Measurements from ENCODE around the gene PKD2. TPM values are rescaled to one million over a fixed set of nuclear protein-coding genes. Genes with fewer than 3 reads are reported as not detected.
A peak's percentile ranks its signal among the peaks of the same experiment; 100 is the strongest.

The PKD2 gene
- total RNA-seq, 4 donors from 2014 or later: 30.9 to 50.0 (median 40.7) TPM

GRCh38 chr4:88002786-88003185 is 4.6 kb upstream of the PKD2 start:
- TF ChIP-seq POLR2A (IDR thresholded peaks at IDR 0.05): no peak
- TF ChIP-seq CTCF (IDR thresholded peaks at IDR 0.05): no peak
- H3K4me3 ChIP-seq (replicated peaks in 1 of 3): no peak overlapping the region
- no peak overlapping the region for H3K27ac ChIP-seq
- no peaks in the 10 kb centered on the region for H3K27me3 ChIP-seq
- 49 to 53% methylated on average over 4 of the region's 4 CpGs for WGBS, 2 donors
- no peaks in the 10 kb centered on the region for H3K36me3 ChIP-seq
- H3K4me1 ChIP-seq: peaks cover 3 to 7% of the 10 kb centered on the region in 2 donors
- intact Hi-C loops (cut with DNase I): no loop called here
- DNase-seq: no peak
- H3K9me3 ChIP-seq: no peaks in the 10 kb centered on the region

GRCh38 chr4:88003261-88003660 is 4.2 kb upstream of the PKD2 start:
- intact Hi-C loops (cut with DNase I): no loop called here
- Histone ChIP-seq H3K27me3 (no peaks in the 10 kb centered on the region), H3K4me1 (peaks cover 3 to 7% of the 10 kb centered on the region in 2 donors), H3K27ac (no peak overlapping the region), H3K4me3 (replicated peaks in 1 of 3) (no peak overlapping the region), H3K9me3 (no peaks in the 10 kb centered on the region), H3K36me3 (no peaks in the 10 kb centered on the region)
- TF ChIP-seq POLR2A (IDR thresholded peaks at IDR 0.05) (no peak), CTCF (IDR thresholded peaks at IDR 0.05) (no peak)
- DNase-seq: no peak
- WGBS, 2 donors: 77 to 82% methylated on average over 3 of the region's 3 CpGs

- peaks cover 7 to 8% of the 10 kb centered on the region in 2 donors for H3K4me1 ChIP-seq
- H3K27ac ChIP-seq: no peak overlapping the region
- H3K36me3 ChIP-seq: no peaks in the 10 kb centered on the region
- DNase-seq: no peak
- H3K27me3 ChIP-seq: no peaks in the 10 kb centered on the region
- intact Hi-C loops (cut with DNase I): no loop called here
- WGBS, 2 donors: 75 to 86% methylated on average over 2 of the region's 2 CpGs
- no peak overlapping the region for H3K4me3 ChIP-seq (replicated peaks in 1 of 3)
- TF ChIP-seq POLR2A (IDR thresholded peaks at IDR 0.05): no peak
- no peak for TF ChIP-seq CTCF (IDR thresholded peaks at IDR 0.05)
- H3K9me3 ChIP-seq: no peaks in the 10 kb centered on the region
These were observed 2.4 kb upstream of the PKD2 start for GRCh38 chr4:88005076-88005475.

DNA sequence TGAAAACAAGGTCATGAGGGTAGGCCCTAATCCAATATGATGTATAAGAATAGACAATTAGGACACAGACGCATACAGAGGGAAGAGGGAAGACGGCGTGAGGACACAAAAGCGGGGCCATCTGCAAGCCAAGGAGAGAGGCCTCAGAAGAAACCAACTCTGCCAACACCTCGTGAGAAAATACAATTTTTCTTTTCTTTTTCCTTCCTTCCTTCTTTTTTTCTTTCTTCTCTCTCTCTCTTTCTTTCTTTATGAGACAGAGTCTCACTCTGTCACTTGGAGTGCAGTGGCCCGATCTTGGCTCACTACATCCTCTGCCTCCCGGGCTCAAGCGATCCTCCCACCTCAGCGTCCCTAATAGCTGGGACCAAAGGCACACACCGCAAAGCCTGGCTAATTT is 1.5 kb upstream of the PKD2 start:
- DNase-seq: no peak
- Histone ChIP-seq H3K27me3 (no peaks in the 10 kb centered on the region), H3K36me3 (no peaks in the 10 kb centered on the region), H3K4me1 (peaks cover 8 to 13% of the 10 kb centered on the region in 2 donors), H3K9me3 (no peaks in the 10 kb centered on the region), H3K4me3 (replicated peaks in 1 of 3) (no peak overlapping the region), H3K27ac (no peak overlapping the region)
- TF ChIP-seq POLR2A (IDR thresholded peaks at IDR 0.05): no peak
- no peak for TF ChIP-seq CTCF (IDR thresholded peaks at IDR 0.05)
- intact Hi-C loops (cut with DNase I): no loop called here
- 96 to 97% methylated on average over 10 of the region's 10 CpGs for WGBS, 2 donors

GRCh38 chr4:88006956-88007303 is 505 bp upstream of the PKD2 start:
- intact Hi-C loops (cut with DNase I): no loop called here
- H3K4me3 ChIP-seq (replicated peaks in 1 of 3): peak overlapping the region in 1 of 3 donors; percentile 67
- DNase-seq: peak in 1 of 2 donors; percentile 8
- WGBS, 2 donors: 52 to 65% methylated on average over 9 to 10 of the region's 10 CpGs
- peak overlapping the region in 2 of 3 donors; percentile 19 to 64 for H3K27ac ChIP-seq
- peaks cover 8 to 13% of the 10 kb centered on the region in 2 donors for H3K4me1 ChIP-seq
- H3K9me3 ChIP-seq: no peaks in the 10 kb centered on the region
- TF ChIP-seq POLR2A (IDR thresholded peaks at IDR 0.05) (no peak), CTCF (IDR thresholded peaks at IDR 0.05) (no peak)
- no peaks in the 10 kb centered on the region for H3K27me3 ChIP-seq
- no peaks in the 10 kb centered on the region for H3K36me3 ChIP-seq
